ENCODE measurements around the gene DYNLT2.

The DYNLT2 gene

DNA sequence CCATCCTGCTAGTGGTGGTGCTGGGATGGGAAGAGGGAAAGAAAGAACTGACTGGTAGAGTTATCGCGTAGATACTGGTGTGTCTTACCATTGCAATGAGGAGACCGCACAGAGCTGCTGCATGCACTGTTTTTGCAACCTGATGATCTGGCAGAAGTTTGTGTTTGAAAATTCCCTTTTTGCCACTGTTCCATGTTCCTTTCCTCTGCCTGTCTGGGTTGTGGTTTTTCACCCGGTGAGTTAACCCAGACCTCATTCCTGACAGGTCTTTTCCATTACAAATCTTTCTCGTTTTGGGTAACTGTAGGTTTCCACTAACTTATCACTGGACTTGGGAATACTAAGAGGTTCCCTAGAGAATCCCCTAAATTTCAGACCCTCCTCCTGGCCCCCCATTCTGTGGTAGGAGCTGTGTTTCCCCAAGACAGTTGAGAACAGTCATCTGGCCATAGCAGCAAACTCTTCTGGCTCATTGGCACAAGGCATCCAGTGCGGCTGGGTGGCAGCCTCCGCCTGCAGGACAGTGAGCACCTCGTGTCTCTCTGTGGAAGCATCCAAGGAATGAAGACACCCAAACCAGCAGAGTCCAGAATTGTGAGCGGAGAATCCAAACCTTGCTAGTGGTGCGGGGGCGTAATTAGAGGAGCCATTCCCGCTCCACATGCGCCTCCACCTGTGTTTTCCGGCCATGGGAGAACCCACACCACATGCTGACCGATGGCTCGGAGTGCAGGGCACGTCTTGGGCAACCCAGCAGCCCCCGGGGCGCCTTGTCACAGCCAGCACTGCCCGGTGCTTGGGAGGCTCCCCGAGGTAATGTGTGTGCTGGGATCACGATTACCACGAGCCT, 32.8 kb upstream of the DYNLT2 start:
- in situ Hi-C loops (cut with MboI; ENCODE audit: low pct_unique_long_range_greater_than_20kb, low sequenced_read_pairs, unreplicated experiment) = no loop called here
- TF ChIP-seq CTCF (IDR thresholded peaks at IDR 0.05; ENCODE audit: extremely low read depth, insufficient read depth, missing control alignments) = no peak
- DNase-seq (ENCODE audit: low spot score) = no peak

- DNase-seq (ENCODE audit: low spot score) = no peak
- in situ Hi-C loops (cut with MboI; ENCODE audit: low pct_unique_long_range_greater_than_20kb, low sequenced_read_pairs, unreplicated experiment) = no loop called here
- TF ChIP-seq CTCF (IDR thresholded peaks at IDR 0.05; ENCODE audit: extremely low read depth, insufficient read depth, missing control alignments) = no peak
These were observed 32.0 kb upstream of the DYNLT2 start for GRCh38 chr6:169783401-169783800.

GRCh38 chr6:169782966-169783365, 31.6 kb upstream of the DYNLT2 start:
- TF ChIP-seq CTCF (IDR thresholded peaks at IDR 0.05; ENCODE audit: extremely low read depth, insufficient read depth, missing control alignments) = no peak
- in situ Hi-C loops (cut with MboI; ENCODE audit: low pct_unique_long_range_greater_than_20kb, low sequenced_read_pairs, unreplicated experiment) = no loop called here
- no peak for DNase-seq (ENCODE audit: low spot score)

DNA sequence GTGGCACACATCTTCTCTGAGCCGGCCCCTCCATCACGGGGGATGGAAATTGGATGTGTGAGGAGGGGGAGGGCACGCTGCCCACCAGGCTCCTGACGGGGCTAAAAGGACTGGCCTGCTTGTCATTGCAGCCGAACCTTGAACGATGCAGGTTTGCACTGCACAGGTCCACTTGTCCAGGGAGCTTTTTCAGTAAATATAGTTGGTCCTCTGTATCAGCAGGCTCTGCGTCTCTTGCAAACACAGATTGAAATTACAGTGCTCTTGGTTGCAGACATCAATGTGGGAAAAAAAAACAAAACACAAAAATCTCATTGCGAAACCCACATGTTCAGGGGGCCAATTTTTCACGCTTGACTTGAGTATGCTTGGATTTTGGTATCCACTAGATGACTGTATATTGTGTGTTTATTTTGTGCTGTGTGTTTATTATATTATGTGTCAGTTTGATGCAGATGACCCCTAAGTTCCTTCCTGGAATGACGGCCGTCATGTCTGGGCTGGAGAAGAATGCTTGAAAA, 29.3 kb upstream of the DYNLT2 start:
- DNase-seq (ENCODE audit: low spot score) = no peak
- in situ Hi-C loops (cut with MboI; ENCODE audit: low pct_unique_long_range_greater_than_20kb, low sequenced_read_pairs, unreplicated experiment) = no loop called here
- no peak for TF ChIP-seq CTCF (IDR thresholded peaks at IDR 0.05; ENCODE audit: extremely low read depth, insufficient read depth, missing control alignments)

DNA sequence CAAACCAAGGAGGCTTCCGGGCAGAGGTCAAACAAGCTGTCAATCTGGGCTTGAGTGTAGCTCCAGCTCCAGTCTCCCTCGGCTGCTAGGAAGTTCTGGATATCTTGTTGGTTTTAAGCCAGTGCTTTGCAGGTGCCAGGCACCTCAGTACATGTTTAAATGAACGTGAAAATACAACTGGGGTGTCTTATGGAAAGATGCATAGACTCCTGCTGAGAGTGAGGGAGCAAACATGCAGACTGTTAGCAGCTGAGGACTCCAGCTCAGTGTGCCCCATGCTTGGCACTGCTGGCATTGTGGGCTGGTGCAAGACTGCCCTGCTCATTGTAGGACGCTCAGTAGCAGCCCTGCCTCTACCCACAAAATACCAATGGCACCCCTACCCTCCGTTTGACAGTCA, 28.5 kb upstream of the DYNLT2 start:
- no peak for DNase-seq (ENCODE audit: low spot score)
- in situ Hi-C loops (cut with MboI; ENCODE audit: low pct_unique_long_range_greater_than_20kb, low sequenced_read_pairs, unreplicated experiment) = no loop called here
- TF ChIP-seq CTCF (IDR thresholded peaks at IDR 0.05; ENCODE audit: extremely low read depth, insufficient read depth, missing control alignments) = no peak

GRCh38 chr6:169779092-169779815, 27.9 kb upstream of the DYNLT2 start:
- no peak for TF ChIP-seq CTCF (IDR thresholded peaks at IDR 0.05; ENCODE audit: extremely low read depth, insufficient read depth, missing control alignments)
- in situ Hi-C loops (cut with MboI; ENCODE audit: low pct_unique_long_range_greater_than_20kb, low sequenced_read_pairs, unreplicated experiment) = no loop called here
- no peak for DNase-seq (ENCODE audit: low spot score)

Data from GM13977 (cell line).